ENCODE results near the gene VCAN.

- TF ChIP-seq ETS1 (IDR thresholded peaks at IDR 0.05): no peak
- TF ChIP-seq, protein P1, sequence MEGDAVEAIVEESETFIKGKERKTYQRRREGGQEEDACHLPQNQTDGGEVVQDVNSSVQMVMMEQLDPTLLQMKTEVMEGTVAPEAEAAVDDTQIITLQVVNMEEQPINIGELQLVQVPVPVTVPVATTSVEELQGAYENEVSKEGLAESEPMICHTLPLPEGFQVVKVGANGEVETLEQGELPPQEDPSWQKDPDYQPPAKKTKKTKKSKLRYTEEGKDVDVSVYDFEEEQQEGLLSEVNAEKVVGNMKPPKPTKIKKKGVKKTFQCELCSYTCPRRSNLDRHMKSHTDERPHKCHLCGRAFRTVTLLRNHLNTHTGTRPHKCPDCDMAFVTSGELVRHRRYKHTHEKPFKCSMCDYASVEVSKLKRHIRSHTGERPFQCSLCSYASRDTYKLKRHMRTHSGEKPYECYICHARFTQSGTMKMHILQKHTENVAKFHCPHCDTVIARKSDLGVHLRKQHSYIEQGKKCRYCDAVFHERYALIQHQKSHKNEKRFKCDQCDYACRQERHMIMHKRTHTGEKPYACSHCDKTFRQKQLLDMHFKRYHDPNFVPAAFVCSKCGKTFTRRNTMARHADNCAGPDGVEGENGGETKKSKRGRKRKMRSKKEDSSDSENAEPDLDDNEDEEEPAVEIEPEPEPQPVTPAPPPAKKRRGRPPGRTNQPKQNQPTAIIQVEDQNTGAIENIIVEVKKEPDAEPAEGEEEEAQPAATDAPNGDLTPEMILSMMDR (conservative IDR thresholded peaks at IDR 0.05; ENCODE audit: low read depth in 2 of 2): no peak
- no peak for TF ChIP-seq NANOG (IDR thresholded peaks at IDR 0.05; ENCODE audit: borderline replicate concordance)
- no peak for TF ChIP-seq EZH2phosphoT487 (IDR thresholded peaks at IDR 0.05; ENCODE audit: unreplicated experiment)
- no peak for TF ChIP-seq POLR2AphosphoS5 (IDR thresholded peaks at IDR 0.05; ENCODE audit: low read depth)
- no peak for TF ChIP-seq EZH2 (IDR thresholded peaks at IDR 0.05; ENCODE audit: low read depth, unreplicated experiment)
- TF ChIP-seq, protein P2, sequence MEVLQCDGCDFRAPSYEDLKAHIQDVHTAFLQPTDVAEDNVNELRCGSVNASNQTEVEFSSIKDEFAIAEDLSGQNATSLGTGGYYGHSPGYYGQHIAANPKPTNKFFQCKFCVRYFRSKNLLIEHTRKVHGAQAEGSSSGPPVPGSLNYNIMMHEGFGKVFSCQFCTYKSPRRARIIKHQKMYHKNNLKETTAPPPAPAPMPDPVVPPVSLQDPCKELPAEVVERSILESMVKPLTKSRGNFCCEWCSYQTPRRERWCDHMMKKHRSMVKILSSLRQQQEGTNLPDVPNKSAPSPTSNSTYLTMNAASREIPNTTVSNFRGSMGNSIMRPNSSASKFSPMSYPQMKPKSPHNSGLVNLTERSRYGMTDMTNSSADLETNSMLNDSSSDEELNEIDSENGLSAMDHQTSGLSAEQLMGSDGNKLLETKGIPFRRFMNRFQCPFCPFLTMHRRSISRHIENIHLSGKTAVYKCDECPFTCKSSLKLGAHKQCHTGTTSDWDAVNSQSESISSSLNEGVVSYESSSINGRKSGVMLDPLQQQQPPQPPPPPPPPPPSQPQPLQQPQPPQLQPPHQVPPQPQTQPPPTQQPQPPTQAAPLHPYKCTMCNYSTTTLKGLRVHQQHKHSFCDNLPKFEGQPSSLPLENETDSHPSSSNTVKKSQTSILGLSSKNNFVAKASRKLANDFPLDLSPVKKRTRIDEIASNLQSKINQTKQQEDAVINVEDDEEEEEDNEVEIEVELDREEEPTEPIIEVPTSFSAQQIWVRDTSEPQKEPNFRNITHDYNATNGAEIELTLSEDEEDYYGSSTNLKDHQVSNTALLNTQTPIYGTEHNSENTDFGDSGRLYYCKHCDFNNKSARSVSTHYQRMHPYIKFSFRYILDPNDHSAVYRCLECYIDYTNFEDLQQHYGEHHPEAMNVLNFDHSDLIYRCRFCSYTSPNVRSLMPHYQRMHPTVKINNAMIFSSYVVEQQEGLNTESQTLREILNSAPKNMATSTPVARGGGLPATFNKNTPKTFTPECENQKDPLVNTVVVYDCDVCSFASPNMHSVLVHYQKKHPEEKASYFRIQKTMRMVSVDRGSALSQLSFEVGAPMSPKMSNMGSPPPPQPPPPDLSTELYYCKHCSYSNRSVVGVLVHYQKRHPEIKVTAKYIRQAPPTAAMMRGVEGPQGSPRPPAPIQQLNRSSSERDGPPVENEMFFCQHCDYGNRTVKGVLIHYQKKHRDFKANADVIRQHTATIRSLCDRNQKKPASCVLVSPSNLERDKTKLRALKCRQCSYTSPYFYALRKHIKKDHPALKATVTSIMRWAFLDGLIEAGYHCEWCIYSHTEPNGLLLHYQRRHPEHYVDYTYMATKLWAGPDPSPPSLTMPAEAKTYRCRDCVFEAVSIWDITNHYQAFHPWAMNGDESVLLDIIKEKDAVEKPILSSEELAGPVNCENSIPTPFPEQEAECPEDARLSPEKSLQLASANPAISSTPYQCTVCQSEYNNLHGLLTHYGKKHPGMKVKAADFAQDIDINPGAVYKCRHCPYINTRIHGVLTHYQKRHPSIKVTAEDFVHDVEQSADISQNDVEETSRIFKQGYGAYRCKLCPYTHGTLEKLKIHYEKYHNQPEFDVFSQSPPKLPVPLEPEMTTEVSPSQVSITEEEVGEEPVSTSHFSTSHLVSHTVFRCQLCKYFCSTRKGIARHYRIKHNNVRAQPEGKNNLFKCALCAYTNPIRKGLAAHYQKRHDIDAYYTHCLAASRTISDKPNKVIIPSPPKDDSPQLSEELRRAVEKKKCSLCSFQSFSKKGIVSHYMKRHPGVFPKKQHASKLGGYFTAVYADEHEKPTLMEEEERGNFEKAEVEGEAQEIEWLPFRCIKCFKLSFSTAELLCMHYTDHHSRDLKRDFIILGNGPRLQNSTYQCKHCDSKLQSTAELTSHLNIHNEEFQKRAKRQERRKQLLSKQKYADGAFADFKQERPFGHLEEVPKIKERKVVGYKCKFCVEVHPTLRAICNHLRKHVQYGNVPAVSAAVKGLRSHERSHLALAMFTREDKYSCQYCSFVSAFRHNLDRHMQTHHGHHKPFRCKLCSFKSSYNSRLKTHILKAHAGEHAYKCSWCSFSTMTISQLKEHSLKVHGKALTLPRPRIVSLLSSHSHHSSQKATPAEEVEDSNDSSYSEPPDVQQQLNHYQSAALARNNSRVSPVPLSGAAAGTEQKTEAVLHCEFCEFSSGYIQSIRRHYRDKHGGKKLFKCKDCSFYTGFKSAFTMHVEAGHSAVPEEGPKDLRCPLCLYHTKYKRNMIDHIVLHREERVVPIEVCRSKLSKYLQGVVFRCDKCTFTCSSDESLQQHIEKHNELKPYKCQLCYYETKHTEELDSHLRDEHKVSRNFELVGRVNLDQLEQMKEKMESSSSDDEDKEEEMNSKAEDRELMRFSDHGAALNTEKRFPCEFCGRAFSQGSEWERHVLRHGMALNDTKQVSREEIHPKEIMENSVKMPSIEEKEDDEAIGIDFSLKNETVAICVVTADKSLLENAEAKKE (CRISPR knock-in tag; IDR thresholded peaks at IDR 0.05): no peak
- TF ChIP-seq ZNF114 (CRISPR knock-in tag; IDR thresholded peaks at IDR 0.05): no peak
- no peak for TF ChIP-seq CREB1 (CRISPR knock-in tag; IDR thresholded peaks at IDR 0.05; ENCODE audit: low read depth)
- TF ChIP-seq, protein P3, sequence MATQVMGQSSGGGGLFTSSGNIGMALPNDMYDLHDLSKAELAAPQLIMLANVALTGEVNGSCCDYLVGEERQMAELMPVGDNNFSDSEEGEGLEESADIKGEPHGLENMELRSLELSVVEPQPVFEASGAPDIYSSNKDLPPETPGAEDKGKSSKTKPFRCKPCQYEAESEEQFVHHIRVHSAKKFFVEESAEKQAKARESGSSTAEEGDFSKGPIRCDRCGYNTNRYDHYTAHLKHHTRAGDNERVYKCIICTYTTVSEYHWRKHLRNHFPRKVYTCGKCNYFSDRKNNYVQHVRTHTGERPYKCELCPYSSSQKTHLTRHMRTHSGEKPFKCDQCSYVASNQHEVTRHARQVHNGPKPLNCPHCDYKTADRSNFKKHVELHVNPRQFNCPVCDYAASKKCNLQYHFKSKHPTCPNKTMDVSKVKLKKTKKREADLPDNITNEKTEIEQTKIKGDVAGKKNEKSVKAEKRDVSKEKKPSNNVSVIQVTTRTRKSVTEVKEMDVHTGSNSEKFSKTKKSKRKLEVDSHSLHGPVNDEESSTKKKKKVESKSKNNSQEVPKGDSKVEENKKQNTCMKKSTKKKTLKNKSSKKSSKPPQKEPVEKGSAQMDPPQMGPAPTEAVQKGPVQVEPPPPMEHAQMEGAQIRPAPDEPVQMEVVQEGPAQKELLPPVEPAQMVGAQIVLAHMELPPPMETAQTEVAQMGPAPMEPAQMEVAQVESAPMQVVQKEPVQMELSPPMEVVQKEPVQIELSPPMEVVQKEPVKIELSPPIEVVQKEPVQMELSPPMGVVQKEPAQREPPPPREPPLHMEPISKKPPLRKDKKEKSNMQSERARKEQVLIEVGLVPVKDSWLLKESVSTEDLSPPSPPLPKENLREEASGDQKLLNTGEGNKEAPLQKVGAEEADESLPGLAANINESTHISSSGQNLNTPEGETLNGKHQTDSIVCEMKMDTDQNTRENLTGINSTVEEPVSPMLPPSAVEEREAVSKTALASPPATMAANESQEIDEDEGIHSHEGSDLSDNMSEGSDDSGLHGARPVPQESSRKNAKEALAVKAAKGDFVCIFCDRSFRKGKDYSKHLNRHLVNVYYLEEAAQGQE (IDR thresholded peaks at IDR 0.05; ENCODE audit: unreplicated experiment): no peak
- no peak for TF ChIP-seq STAT1 (IDR thresholded peaks at IDR 0.05; ENCODE audit: unreplicated experiment)
- no peak for TF ChIP-seq JUNB (IDR thresholded peaks at IDR 0.05; ENCODE audit: unreplicated experiment)
Measured at GRCh38 chr5:83563631-83564030, 92.1 kb downstream of the VCAN start.

Measured in GM23338 (cell line).